ENCODE measurements around the gene OBP2B. TPM values are rescaled to one million over a fixed set of nuclear protein-coding genes. Genes with fewer than 3 reads are reported as not detected.

OBP2B gene
- polyA plus RNA-seq, 1 experiment: not detected

DNA sequence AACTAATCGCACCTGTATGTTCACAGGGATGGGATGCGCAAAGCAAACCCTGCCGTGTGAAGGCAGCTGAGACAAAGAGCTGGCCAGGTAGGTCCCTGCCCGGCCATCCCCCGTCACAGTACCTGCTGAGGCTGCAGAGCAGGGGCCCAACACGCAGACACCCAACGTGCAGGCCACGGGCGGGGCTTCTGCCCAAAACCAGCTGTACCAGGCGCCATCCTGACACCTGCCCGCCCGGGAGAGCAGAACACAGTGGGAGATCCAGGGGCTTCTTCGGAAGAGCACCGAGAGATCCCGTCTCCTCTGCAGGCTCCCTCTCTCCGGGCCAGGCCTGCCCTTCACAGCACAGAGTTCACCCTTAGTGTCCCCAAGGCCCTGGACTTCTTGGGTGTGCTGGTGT lies 37.5 kb upstream of the OBP2B start:
- ChIA-PET CTCF (interaction anchor here (1.5 to 1.7 kb wide), 2 partner anchors 8 to 59 kb away, joined by 3 to 6 read pairs; no protein-coding TSS in a partner anchor), POLR2A (no interaction called here)
- no peak overlapping the region for H3K4me3 ChIP-seq (ENCODE audit: low read depth, low read length)
- H3K36me3 ChIP-seq (ENCODE audit: control insufficient read depth, insufficient read depth, low read length): no peaks in the 10 kb centered on the region
- TF ChIP-seq, protein P1, sequence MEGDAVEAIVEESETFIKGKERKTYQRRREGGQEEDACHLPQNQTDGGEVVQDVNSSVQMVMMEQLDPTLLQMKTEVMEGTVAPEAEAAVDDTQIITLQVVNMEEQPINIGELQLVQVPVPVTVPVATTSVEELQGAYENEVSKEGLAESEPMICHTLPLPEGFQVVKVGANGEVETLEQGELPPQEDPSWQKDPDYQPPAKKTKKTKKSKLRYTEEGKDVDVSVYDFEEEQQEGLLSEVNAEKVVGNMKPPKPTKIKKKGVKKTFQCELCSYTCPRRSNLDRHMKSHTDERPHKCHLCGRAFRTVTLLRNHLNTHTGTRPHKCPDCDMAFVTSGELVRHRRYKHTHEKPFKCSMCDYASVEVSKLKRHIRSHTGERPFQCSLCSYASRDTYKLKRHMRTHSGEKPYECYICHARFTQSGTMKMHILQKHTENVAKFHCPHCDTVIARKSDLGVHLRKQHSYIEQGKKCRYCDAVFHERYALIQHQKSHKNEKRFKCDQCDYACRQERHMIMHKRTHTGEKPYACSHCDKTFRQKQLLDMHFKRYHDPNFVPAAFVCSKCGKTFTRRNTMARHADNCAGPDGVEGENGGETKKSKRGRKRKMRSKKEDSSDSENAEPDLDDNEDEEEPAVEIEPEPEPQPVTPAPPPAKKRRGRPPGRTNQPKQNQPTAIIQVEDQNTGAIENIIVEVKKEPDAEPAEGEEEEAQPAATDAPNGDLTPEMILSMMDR (IDR thresholded peaks at IDR 0.05; ENCODE audit: insufficient read depth, low read depth, low read length): no peak
- DNase-seq (ENCODE audit: low read depth): no peak
- peaks cover 8% of the 10 kb centered on the region for H3K27me3 ChIP-seq (ENCODE audit: control insufficient read depth, insufficient read depth, low read length)

DNA sequence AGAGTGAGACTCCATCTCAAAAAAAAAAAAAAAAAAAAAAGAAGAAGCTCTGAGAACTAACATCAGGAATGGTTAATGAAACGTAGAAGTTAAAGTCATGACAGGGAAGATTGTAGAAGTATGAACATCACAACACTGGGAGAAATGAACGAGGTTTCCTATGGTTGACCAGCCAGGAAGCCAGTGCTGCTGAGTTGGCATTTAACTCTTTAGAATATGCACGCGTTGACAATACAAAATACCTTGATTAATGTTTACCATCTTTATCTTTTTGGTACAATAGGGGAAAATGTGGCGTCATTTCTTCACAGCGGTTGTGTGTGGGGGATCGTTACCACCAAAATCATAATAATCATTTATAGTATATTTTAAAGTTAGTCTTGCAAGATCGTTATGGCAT lies 33.9 kb upstream of the OBP2B start:
- CTCF ChIA-PET: no interaction called here
- peaks cover 7% of the 10 kb centered on the region for H3K27me3 ChIP-seq (ENCODE audit: control insufficient read depth, insufficient read depth, low read length)
- POLR2A ChIA-PET: no interaction called here
- no peak overlapping the region for H3K4me3 ChIP-seq (ENCODE audit: low read depth, low read length)
- H3K36me3 ChIP-seq (ENCODE audit: control insufficient read depth, insufficient read depth, low read length): no peaks in the 10 kb centered on the region
- TF ChIP-seq, protein P1 (IDR thresholded peaks at IDR 0.05; ENCODE audit: insufficient read depth, low read depth, low read length): no peak
- no peak for DNase-seq (ENCODE audit: low read depth)

DNA sequence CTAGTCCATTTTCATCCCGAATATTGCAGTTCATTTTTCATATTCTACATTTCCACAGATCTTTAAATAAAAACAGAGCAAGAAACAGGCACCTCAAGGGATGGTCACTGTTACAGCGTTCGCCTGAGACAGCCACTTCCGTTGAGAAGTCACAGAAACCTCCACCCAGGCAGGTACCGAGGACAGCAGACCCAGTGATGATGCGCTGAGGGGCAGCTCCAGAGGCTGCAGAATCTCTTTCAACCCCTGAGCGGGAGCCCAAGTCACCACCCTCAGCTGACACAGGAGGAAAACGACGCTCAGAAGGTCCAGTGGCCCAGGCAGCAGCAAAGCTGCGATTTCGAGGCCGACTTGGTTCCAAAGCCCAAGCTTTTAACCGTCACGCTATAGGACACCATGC lies 33.2 kb upstream of the OBP2B start:
- H3K27me3 ChIP-seq (ENCODE audit: control insufficient read depth, insufficient read depth, low read length): peaks cover 6% of the 10 kb centered on the region
- CTCF ChIA-PET: no interaction called here
- POLR2A ChIA-PET: no interaction called here
- H3K4me3 ChIP-seq (ENCODE audit: low read depth, low read length): no peak overlapping the region
- TF ChIP-seq, protein P1 (IDR thresholded peaks at IDR 0.05; ENCODE audit: insufficient read depth, low read depth, low read length): no peak
- DNase-seq (ENCODE audit: low read depth): no peak
- no peaks in the 10 kb centered on the region for H3K36me3 ChIP-seq (ENCODE audit: control insufficient read depth, insufficient read depth, low read length)

DNA sequence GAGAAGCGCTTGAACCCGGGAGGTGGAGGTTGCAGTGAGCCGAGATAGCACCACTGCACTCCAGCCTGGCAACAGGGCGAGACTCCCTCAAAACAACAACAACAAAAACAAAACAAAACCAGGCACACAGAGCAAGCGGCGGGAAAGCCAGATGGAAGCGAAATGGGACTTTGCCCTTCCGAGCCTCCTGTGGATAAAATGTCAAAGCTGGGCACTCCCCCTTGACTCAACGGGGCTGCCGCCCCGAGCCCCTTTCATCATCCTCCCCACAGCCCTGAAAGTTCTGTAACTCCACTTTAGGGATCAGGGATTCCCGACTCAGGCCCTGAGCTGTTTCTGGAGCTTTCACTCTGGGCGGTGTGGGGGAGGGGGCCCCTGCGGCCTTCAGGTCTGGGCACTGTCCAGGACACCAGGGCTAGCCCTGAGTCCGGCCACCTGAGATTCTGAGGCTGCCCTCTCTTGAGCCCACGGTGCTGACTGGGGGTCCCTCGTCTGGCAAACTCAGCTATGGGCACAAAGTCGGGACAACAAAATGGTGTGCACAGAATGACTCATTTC lies 30.6 kb upstream of the OBP2B start:
- Histone ChIP-seq H3K4me3 (ENCODE audit: low read depth, low read length) (no peak overlapping the region), H3K27me3 (ENCODE audit: control insufficient read depth, insufficient read depth, low read length) (peaks cover 2% of the 10 kb centered on the region; the same call in 1 of the 2 replicates), H3K36me3 (ENCODE audit: control insufficient read depth, insufficient read depth, low read length) (no peaks in the 10 kb centered on the region)
- CTCF ChIA-PET: interaction anchor here (0.9 to 2.1 kb wide), 8 partner anchors 8 to 245 kb away, joined by 3 to 6 read pairs (median 4); no protein-coding TSS in a partner anchor
- TF ChIP-seq, protein P1 (IDR thresholded peaks at IDR 0.05; ENCODE audit: insufficient read depth, low read depth, low read length): no peak
- DNase-seq (ENCODE audit: low read depth): no peak
- POLR2A ChIA-PET: no interaction called here

DNA sequence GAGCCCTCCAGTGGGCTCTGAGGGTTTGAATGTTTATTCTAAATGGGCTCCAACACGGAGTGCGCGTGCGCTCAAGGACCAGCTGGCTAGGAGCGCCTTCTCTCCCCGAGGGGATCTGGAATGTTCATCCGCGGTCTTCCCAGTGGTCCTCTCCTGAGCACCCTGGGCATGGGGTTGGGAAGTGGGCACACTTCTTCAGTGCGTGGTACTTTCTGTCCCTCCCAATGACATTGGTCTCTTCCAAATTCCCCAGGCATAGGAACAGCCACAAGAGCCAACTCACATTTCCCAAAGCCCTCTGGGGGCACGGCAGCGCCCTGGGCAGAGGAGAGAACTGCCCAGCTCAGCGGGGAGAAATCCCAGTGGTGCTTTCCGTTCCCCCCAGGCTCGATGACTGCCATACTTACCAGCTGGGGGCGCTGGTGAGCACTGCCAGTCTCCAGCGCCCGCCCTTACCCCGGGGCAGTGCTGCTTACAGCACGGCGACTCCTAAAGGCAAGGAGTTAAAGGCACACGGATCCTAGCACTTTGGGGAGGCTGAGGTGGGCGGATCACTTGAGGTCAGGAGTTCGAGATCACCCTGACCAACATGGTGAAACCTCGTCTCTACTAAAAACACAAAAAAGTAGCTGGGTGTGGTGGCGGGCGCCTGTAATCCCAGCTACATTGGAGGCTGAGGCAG lies 29.9 kb upstream of the OBP2B start:
- H3K4me3 ChIP-seq (ENCODE audit: low read depth, low read length): peak overlapping the region; percentile 2; the same call in 1 of the 2 replicates
- TF ChIP-seq, protein P1 (IDR thresholded peaks at IDR 0.05; ENCODE audit: insufficient read depth, low read depth, low read length): peak; percentile 69
- H3K36me3 ChIP-seq (ENCODE audit: control insufficient read depth, insufficient read depth, low read length): no peaks in the 10 kb centered on the region
- CTCF ChIA-PET: interaction anchor here (0.6 to 2.1 kb wide), 14 partner anchors 8 to 247 kb away, joined by 3 to 7 read pairs (median 3); no protein-coding TSS in a partner anchor
- peaks cover 2% of the 10 kb centered on the region; the same call in 1 of the 2 replicates for H3K27me3 ChIP-seq (ENCODE audit: control insufficient read depth, insufficient read depth, low read length)
- POLR2A ChIA-PET: no interaction called here
- no peak for DNase-seq (ENCODE audit: low read depth)

Data from BJ (cell line).